Coronary artery (tissue), 2 donors: ENCODE data around the gene GRIA2.
"Not testable (repeated sequence)": the region's sequence is repeated elsewhere in the genome, so short reads cannot be mapped to it uniquely, and the experiment has no call there.

Source experiments
- DNase-seq: peaks from one replicate; pipeline ENCODE4 v3.0.0-alpha.2; 2017; ENCODE audit warnings: low spot score
- H3K27ac ChIP-seq, 2 donors: fragments of 200-600 bp; sonication (generic); one replicate each; pipeline ENCODE4 v1.5.1; 2016 to 2019
- H3K4me3 ChIP-seq: fragments of 200-600 bp; sonication (generic); 2 replicates; pipeline ENCODE4 v1.5.1; 2016; ENCODE audit warnings: mild to moderate bottlenecking, moderate library complexity
- TF ChIP-seq, protein P1 (sequence below): fragments of 200-600 bp; sonication (generic); IDR thresholded peaks from one replicate; pipeline ENCODE4 v1.5.1; 2019; ENCODE audit warnings: antibody characterized with exemption

The GRIA2 gene

DNA sequence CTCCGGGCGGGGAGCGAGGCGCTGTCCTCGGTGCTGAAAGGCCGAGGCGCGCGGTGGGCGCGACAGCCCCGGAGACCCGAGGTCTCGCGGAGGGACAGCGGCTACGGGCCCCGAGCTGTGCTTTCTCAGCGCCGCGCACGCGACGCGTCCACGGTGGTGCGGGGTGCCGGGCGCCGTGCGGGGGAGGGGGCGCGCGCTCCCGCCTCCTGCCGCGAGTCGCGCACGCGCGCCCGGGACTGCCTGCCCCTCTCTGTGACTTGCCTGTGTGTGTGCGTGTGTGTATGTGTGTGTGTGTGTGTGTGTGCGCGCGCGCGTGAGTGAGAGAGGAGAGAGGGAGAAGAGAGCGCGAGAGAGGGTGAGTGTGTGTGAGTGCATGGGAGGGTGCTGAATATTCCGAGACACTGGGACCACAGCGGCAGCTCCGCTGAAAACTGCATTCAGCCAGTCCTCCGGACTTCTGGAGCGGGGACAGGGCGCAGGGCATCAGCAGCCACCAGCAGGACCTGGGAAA is at the start of gene GRIA2:
Gene GRIA2 (plus strand): TSS at position 358 of the 511 bp plus-strand sequence. CDS start 315 bp downstream, outside the sequence.
- DNase-seq: peak; percentile 75
- H3K27ac ChIP-seq: peak within 1 kb of the TSS in 1 of 2 donors; percentile 82
- TF ChIP-seq, protein P1, sequence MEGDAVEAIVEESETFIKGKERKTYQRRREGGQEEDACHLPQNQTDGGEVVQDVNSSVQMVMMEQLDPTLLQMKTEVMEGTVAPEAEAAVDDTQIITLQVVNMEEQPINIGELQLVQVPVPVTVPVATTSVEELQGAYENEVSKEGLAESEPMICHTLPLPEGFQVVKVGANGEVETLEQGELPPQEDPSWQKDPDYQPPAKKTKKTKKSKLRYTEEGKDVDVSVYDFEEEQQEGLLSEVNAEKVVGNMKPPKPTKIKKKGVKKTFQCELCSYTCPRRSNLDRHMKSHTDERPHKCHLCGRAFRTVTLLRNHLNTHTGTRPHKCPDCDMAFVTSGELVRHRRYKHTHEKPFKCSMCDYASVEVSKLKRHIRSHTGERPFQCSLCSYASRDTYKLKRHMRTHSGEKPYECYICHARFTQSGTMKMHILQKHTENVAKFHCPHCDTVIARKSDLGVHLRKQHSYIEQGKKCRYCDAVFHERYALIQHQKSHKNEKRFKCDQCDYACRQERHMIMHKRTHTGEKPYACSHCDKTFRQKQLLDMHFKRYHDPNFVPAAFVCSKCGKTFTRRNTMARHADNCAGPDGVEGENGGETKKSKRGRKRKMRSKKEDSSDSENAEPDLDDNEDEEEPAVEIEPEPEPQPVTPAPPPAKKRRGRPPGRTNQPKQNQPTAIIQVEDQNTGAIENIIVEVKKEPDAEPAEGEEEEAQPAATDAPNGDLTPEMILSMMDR: no peak
- peak within 1 kb of the TSS; percentile 79 for H3K4me3 ChIP-seq

DNA sequence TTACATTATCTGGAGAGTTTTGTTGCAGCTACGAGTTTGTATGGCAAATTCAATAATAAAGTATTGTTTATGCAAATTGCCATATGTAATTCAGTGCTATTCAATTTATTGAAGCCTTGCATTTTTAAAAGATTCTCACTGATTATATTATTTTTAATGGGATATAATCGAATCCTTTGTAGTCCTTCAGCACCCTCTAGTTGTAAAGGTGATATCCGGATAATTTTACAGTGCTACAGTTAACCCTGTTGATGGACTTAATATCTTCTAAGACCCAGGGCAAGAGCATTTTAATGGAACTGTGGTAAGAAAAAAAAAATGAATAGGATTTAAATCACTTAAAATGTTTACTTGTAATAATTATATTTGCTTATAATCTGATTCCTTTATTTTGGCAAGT is 48.5 kb upstream of the GRIA2 start:
- no peak overlapping the region for H3K27ac ChIP-seq
- DNase-seq: no peak
- TF ChIP-seq, protein P1: no peak
- H3K4me3 ChIP-seq: no peak overlapping the region

DNA sequence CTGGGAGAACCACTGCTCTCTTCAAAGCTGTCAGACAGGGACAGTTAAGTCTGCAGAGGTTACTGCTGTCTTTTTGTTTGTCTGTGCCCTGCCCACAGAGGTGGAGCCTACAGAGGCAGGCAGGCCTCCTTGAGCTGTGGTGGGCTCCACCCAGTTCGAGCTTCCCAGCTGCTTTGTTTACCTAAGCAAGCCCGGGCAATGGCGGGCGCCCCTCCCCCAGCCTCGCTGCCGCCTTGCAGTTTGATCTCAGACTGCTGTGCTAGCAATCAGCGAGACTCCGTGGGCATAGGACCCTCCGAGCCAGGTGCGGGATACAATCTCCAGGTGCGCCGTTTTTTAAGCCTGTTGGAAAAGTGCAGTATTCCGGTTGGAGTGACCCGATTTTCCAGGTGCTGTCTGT is 40.3 kb upstream of the GRIA2 start:
- not testable (repeated sequence) for H3K27ac ChIP-seq, H3K4me3 ChIP-seq, DNase-seq

DNA sequence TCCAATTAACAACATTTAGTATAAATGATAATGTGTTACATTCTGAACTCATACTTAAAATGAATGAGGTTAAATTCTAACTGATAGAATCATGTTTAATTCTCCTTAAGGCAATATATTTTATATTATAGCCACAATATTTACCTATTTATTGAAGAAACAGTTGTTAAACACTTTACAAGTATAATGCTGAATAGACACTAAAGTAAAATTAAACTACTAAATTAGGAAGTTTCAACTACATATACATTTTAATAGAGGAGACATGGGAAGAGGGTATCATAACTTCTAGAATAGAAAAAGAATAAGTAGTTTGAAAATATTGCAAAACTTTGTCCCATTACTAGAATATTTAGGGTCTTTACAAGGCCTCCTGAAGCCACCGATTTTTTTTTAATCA is 36.2 kb upstream of the GRIA2 start:
- TF ChIP-seq, protein P1: no peak
- Histone ChIP-seq H3K27ac (no peak overlapping the region), H3K4me3 (no peak overlapping the region)
- no peak for DNase-seq

DNA sequence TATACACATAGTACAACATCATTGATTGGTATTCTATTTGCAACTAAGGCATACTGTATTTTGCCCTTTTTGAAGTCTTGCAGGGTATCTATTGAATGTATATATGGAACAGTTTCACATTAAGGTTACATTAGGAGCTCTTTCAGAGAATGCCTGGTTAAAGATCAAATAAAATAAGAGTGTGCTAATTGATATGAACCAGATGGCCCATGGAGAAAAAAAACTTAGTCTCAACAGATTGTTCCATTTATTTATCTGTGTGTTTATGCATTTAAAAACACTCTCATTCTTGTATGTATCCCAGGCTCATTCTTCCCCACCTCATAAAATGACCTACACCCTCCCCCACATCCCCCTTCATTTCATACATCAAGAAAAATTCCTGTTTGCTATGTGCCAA is 35.2 kb upstream of the GRIA2 start:
- H3K4me3 ChIP-seq: no peak overlapping the region
- no peak overlapping the region for H3K27ac ChIP-seq
- TF ChIP-seq, protein P1: no peak
- no peak for DNase-seq

DNA sequence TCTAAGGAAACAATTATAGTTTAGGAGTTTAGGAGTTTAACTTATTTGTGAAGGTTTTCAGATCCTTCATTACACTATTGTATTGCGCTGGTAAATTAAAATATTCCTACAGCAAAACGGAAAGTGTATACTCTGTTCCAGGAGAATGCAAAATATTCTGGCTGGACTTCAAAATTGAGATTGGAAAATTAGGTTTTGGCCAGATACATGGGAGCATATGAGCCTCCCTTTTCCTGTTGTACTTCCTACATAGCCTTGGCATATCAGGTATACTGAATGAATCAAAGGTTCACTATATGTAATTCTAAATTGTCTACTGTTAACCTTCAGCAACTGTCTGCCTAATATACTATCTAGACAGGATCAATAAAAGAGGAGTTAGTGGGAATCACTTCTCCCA is 25.2 kb upstream of the GRIA2 start:
- TF ChIP-seq, protein P1: no peak
- no peak for DNase-seq

DNA sequence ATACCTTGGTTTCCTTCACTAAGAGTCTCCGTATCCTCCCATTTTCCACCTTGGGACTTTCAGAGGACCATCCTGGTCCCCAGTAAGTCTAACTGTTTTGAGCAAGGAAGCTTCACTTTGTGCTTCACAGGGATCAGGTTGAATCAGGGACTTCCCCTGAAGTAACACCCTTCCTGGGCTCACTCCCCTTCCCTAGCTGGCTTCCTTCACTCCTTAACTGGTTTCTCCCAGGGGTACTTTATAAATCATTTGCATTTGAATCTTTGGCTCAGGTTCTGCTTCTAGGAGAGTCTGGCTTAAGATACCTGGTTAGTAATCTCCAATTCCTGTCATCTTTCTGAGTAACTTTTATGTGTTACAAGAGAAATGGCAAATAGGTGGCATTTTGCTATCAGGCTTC is 24.5 kb upstream of the GRIA2 start:
- no peak for DNase-seq
- Histone ChIP-seq H3K4me3 (no peak overlapping the region), H3K27ac (no peak overlapping the region)
- TF ChIP-seq, protein P1: no peak

More for the DNA sequence above, 25.2 kb upstream of the GRIA2 start:
- Histone ChIP-seq H3K4me3 (no peak overlapping the region), H3K27ac (no peak overlapping the region)
